NB4 (cell line): ENCODE measurements around the gene CEP170B.

Experiments used
- POLR2A ChIP-seq: IDR thresholded peaks from 2 replicates; pipeline ENCODE4 v1.6.1; 2011; ENCODE audit warnings: mild to moderate bottlenecking; ENCODE audit not compliant: insufficient read length; ENCODE audit errors: extremely low read depth
- TF ChIP-seq, protein P1 (sequence below): IDR thresholded peaks from one replicate; pipeline ENCODE4 v1.5.1; 2012; ENCODE audit warnings: low read depth, low read length

- no peak for TF ChIP-seq POLR2A
- TF ChIP-seq, protein P1, sequence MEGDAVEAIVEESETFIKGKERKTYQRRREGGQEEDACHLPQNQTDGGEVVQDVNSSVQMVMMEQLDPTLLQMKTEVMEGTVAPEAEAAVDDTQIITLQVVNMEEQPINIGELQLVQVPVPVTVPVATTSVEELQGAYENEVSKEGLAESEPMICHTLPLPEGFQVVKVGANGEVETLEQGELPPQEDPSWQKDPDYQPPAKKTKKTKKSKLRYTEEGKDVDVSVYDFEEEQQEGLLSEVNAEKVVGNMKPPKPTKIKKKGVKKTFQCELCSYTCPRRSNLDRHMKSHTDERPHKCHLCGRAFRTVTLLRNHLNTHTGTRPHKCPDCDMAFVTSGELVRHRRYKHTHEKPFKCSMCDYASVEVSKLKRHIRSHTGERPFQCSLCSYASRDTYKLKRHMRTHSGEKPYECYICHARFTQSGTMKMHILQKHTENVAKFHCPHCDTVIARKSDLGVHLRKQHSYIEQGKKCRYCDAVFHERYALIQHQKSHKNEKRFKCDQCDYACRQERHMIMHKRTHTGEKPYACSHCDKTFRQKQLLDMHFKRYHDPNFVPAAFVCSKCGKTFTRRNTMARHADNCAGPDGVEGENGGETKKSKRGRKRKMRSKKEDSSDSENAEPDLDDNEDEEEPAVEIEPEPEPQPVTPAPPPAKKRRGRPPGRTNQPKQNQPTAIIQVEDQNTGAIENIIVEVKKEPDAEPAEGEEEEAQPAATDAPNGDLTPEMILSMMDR = no peak
Observed at GRCh38 chr14:104869669-104870367, 4.8 kb downstream of the CEP170B start.
